ENCODE data around the gene KIAA1614.
A peak's percentile ranks its signal among the peaks of the same experiment; 100 is the strongest.

Gene KIAA1614

DNA sequence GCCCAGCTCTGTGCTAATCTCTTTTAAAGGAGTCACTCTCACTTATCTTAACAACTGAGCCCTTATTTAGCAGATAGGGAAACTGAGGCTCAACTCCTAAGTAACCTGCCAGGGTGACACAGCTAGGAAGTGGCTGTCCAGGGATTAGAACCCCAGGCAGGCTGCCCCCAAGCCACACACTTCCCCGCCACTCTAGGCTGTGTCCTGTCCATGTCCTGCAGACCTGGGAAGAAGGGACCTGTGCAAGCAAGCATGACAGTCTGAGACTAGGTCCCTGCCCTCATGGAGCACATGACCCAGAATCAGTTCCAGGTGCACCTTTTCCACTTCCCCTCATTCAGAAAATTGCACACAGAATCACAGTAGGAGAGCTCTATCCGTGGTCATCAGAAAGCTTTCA is 12.2 kb downstream of the KIAA1614 start:
- Histone ChIP-seq H3K27ac (ENCODE audit: insufficient read depth, low read depth, low read length, poor library complexity, severe bottlenecking) (no peak overlapping the region), H3K27me3 (ENCODE audit: control insufficient read depth, insufficient read depth, low read length, poor library complexity, severe bottlenecking) (no peaks in the 10 kb centered on the region), H3K36me3 (ENCODE audit: control insufficient read depth, insufficient read depth, low read length) (no peaks in the 10 kb centered on the region), H3K4me1 (ENCODE audit: control insufficient read depth, insufficient read depth, low read length) (peaks cover 76% of the 10 kb centered on the region), H3K4me3 (ENCODE audit: insufficient read depth, low read depth, low read length) (no peak overlapping the region), H3K9me3 (ENCODE audit: control insufficient read depth, low read length) (no peaks in the 10 kb centered on the region)
- WGBS, 2 experiments, result 90 to 94% methylated on average over 2 of the region's 2 CpGs

DNA sequence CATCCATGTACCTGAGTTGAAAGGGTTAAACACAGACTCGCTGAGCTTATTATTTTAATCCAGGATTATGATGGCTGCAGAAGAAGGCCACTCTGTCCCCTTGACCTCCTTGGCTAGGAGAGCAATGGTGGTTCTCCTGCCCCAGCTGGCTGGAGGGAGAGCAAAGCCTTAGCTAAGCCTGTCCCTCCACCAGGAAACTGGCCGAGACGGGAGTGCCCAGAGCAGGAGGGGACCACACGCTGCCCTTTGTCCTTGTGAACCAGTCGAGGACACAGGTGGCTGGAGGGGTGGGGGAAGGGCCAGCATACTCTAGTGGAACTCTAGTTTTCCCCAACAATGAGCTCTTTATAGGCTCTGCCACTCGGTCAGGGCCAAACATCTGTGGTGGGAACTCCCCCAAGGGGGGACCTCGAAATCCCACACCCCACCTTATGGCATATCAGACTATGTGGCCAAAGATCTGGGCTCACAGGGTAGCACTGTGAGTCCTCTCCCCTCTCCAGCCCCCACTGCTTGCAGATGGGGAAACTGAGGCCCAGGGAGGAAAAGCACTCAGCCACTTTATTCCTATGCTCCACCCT is 12.9 kb downstream of the KIAA1614 start:
- Histone ChIP-seq H3K4me3 (ENCODE audit: insufficient read depth, low read depth, low read length) (no peak overlapping the region), H3K27me3 (ENCODE audit: control insufficient read depth, insufficient read depth, low read length, poor library complexity, severe bottlenecking) (no peaks in the 10 kb centered on the region), H3K27ac (ENCODE audit: insufficient read depth, low read depth, low read length, poor library complexity, severe bottlenecking) (peak overlapping the region; percentile 84), H3K9me3 (ENCODE audit: control insufficient read depth, low read length) (no peaks in the 10 kb centered on the region), H3K4me1 (ENCODE audit: control insufficient read depth, insufficient read depth, low read length) (peaks cover 72% of the 10 kb centered on the region), H3K36me3 (ENCODE audit: control insufficient read depth, insufficient read depth, low read length) (no peaks in the 10 kb centered on the region)
- WGBS, 2 experiments, result 29 to 30% methylated on average over 7 of the region's 7 CpGs

DNA sequence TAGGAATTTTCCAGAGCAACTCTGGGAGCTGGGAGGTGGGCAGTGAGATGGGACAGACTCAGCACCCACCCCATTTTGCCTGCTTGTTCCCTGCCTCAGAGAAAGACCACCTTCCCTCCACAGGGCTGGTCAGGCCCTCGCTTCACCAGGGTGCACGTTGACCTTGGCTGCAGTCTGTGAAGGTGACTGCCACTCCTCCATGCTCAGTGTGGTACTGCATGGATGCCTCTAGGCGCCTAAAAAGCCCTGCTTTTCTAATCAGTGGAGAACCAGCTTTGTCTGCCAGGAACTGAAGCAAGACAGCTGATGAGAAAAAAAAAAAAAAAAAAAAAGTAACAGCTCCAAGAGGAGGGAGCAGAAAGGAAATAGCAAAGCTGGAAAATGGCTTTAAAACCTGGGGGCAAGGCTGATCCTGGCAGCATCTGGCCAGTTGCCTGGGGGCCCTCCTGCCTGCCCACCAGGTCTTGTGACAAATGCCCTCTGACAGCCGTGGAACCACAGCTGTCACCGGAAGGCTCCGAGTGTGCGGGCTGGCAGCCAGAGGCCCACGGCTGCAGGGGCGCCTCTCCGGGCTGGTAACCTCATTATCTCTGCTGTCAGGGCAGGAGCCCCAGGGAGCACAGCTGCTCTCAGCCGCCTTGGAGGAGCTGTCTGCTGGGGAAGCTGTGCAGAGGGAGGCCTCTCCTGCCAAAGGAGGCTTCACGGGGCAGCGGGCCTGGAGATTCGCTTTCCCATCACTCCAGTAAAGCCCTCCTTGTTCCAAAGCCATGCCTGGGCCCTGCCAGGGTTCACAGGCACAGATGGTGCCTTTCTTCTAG is 13.7 kb downstream of the KIAA1614 start:
- peaks cover 69% of the 10 kb centered on the region for H3K4me1 ChIP-seq (ENCODE audit: control insufficient read depth, insufficient read depth, low read length)
- WGBS, 2 experiments, result 44 to 45% methylated on average over 14 of the region's 14 CpGs
- no peaks in the 10 kb centered on the region for H3K27me3 ChIP-seq (ENCODE audit: control insufficient read depth, insufficient read depth, low read length, poor library complexity, severe bottlenecking)
- peak overlapping the region; percentile 84 for H3K27ac ChIP-seq (ENCODE audit: insufficient read depth, low read depth, low read length, poor library complexity, severe bottlenecking)
- no peak overlapping the region for H3K4me3 ChIP-seq (ENCODE audit: insufficient read depth, low read depth, low read length)
- no peaks in the 10 kb centered on the region for H3K9me3 ChIP-seq (ENCODE audit: control insufficient read depth, low read length)
- H3K36me3 ChIP-seq (ENCODE audit: control insufficient read depth, insufficient read depth, low read length), result no peaks in the 10 kb centered on the region

DNA sequence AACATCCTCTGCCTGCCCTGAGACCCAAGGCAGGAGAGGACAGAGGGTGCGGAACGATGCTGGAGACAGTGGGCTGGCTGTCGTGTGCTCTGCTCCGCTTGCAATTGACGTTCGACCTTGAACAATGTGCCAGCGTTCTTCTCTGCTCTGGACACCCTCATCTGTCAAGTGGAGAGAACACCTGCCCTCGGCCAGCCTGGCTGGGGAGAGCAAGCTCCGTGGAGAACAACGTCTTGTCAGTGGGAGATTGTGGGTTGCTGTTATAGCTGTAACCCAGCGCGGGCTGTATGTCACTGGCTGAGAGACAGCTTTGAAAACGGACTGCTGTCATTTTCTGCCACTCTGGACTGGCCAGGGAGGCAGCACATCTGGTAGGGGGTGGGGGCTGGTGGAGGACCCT is 14.7 kb downstream of the KIAA1614 start:
- peak overlapping the region; percentile 84 for H3K27ac ChIP-seq (ENCODE audit: insufficient read depth, low read depth, low read length, poor library complexity, severe bottlenecking)
- no peaks in the 10 kb centered on the region for H3K27me3 ChIP-seq (ENCODE audit: control insufficient read depth, insufficient read depth, low read length, poor library complexity, severe bottlenecking)
- no peak overlapping the region for H3K4me3 ChIP-seq (ENCODE audit: insufficient read depth, low read depth, low read length)
- WGBS, 2 experiments, result 90 to 91% methylated on average over 13 of the region's 13 CpGs
- no peaks in the 10 kb centered on the region for H3K9me3 ChIP-seq (ENCODE audit: control insufficient read depth, low read length)
- no peaks in the 10 kb centered on the region for H3K36me3 ChIP-seq (ENCODE audit: control insufficient read depth, insufficient read depth, low read length)
- H3K4me1 ChIP-seq (ENCODE audit: control insufficient read depth, insufficient read depth, low read length), result peaks cover 60% of the 10 kb centered on the region

DNA sequence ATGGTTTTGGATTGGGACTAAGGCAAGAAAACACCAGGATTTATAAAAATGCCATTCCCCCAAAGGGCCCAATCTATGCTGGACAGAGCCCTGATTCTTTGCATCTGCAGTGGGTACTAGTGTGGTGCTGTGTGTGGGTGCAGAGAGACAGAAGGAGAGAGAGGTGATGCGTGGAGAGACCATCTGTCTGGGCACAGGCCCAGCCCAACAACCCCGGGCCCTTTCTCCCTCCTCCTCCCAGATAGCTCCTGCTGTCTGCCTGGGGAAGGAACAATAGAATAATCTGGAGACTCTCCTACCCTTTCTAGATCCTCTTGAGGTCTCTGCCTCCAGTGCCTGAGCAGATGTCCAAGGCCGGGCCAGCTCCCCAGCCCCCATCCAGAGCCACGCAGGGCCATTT is 15.1 kb downstream of the KIAA1614 start:
- Histone ChIP-seq H3K36me3 (ENCODE audit: control insufficient read depth, insufficient read depth, low read length) (no peaks in the 10 kb centered on the region), H3K4me3 (ENCODE audit: insufficient read depth, low read depth, low read length) (no peak overlapping the region), H3K27me3 (ENCODE audit: control insufficient read depth, insufficient read depth, low read length, poor library complexity, severe bottlenecking) (no peaks in the 10 kb centered on the region), H3K4me1 (ENCODE audit: control insufficient read depth, insufficient read depth, low read length) (peaks cover 55% of the 10 kb centered on the region), H3K27ac (ENCODE audit: insufficient read depth, low read depth, low read length, poor library complexity, severe bottlenecking) (peak overlapping the region; percentile 54), H3K9me3 (ENCODE audit: control insufficient read depth, low read length) (no peaks in the 10 kb centered on the region)
- 48 to 53% methylated on average over 4 of the region's 4 CpGs for WGBS, 2 experiments

DNA sequence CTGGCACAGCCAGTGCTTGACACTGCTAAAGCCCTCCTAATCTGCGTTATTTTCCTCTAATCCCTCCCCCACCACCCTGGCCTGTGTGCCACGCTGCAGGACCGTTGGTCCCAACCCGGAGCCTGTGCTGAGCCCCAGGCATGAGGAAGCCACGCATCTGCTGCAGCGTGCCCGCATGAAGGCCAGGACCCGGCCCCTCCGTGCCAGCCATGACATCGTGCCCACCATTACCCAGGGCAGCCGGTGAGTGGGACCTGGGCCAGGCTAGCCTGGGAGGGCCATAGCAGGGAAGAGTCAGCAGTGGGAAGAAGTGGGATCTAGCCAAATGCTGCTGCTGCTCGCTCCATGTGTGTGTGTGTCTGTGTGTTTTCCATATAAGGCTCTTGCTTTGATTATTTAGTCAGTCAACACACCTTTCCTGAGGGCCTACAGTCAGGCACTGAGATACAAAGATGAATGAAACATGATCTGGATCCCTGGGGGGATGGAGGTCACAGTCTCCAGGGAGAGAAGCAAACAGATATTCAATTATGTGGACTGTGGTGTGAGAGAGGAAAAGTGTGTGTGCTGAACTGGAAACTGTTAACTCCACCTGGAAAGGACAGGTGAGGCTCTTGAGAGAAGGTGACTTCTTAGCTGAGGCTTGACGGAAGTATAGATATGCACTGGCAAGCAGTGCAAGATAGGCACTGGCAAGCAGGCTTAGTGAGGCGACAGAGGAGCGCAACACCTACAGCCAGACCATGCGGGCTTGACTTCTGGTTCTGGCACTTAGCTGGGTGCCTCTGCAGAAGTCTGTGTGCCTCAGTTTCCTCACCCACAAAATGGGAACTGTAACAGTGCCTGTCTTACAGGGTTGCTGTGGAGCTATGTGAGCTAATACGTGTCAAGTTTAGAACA is 15.9 kb downstream of the KIAA1614 start:
- Histone ChIP-seq H3K4me1 (ENCODE audit: control insufficient read depth, insufficient read depth, low read length) (peaks cover 48% of the 10 kb centered on the region), H3K4me3 (ENCODE audit: insufficient read depth, low read depth, low read length) (no peak overlapping the region), H3K36me3 (ENCODE audit: control insufficient read depth, insufficient read depth, low read length) (no peaks in the 10 kb centered on the region), H3K9me3 (ENCODE audit: control insufficient read depth, low read length) (no peaks in the 10 kb centered on the region), H3K27me3 (ENCODE audit: control insufficient read depth, insufficient read depth, low read length, poor library complexity, severe bottlenecking) (no peaks in the 10 kb centered on the region), H3K27ac (ENCODE audit: insufficient read depth, low read depth, low read length, poor library complexity, severe bottlenecking) (peak overlapping the region; percentile 31)
- 89 to 92% methylated on average over 17 of the region's 17 CpGs for WGBS, 2 experiments

DNA sequence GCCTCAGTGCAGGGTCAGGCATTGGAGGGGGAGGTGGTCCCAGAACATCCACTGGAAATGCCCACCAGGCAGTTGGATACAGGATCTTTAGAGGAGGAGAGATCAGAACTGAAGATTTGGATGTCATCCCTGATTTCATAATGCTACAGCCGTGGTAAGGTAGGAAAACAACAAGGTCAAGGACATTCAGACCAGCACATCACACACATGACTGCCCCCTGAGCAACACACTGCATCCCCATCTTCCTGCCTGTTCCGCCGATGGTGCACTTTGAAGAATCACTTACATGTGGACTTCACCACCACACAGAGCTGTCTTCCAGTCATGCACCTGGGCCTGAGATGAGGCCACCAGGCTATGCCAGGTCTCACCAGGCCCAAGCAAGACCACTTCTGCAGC is 16.7 kb downstream of the KIAA1614 start:
- Histone ChIP-seq H3K4me3 (ENCODE audit: insufficient read depth, low read depth, low read length) (no peak overlapping the region), H3K27ac (ENCODE audit: insufficient read depth, low read depth, low read length, poor library complexity, severe bottlenecking) (no peak overlapping the region), H3K4me1 (ENCODE audit: control insufficient read depth, insufficient read depth, low read length) (peaks cover 40% of the 10 kb centered on the region), H3K36me3 (ENCODE audit: control insufficient read depth, insufficient read depth, low read length) (no peaks in the 10 kb centered on the region), H3K27me3 (ENCODE audit: control insufficient read depth, insufficient read depth, low read length, poor library complexity, severe bottlenecking) (no peaks in the 10 kb centered on the region), H3K9me3 (ENCODE audit: control insufficient read depth, low read length) (no peaks in the 10 kb centered on the region)
- 93 to 99% methylated on average over 3 of the region's 3 CpGs for WGBS, 2 experiments

DNA sequence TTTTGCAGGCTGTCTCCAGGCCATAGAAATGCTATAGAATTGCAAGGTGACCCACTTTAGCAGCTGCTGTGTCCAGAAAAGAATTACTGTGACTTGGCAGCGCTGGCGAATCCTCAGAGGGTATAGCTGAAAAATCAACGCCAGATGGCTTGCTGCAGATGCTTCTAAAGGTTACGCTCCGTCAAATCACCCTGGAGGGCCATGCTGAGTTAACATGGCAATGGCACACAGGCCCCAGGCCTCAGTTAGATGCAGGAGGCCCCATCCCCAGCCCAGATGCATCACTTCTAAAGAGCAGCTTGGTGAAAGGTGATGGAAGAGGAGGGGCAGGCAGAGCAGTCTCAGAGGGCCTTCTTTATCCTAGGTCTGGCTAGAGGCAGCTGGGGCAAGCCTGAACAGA is 18.0 kb downstream of the KIAA1614 start:
- Histone ChIP-seq H3K36me3 (ENCODE audit: control insufficient read depth, insufficient read depth, low read length) (no peaks in the 10 kb centered on the region), H3K9me3 (ENCODE audit: control insufficient read depth, low read length) (no peaks in the 10 kb centered on the region), H3K27ac (ENCODE audit: insufficient read depth, low read depth, low read length, poor library complexity, severe bottlenecking) (no peak overlapping the region), H3K27me3 (ENCODE audit: control insufficient read depth, insufficient read depth, low read length, poor library complexity, severe bottlenecking) (no peaks in the 10 kb centered on the region), H3K4me3 (ENCODE audit: insufficient read depth, low read depth, low read length) (no peak overlapping the region), H3K4me1 (ENCODE audit: control insufficient read depth, insufficient read depth, low read length) (peaks cover 28% of the 10 kb centered on the region)
- WGBS, 2 experiments, result 95 to 97% methylated on average over 5 of the region's 5 CpGs

DNA sequence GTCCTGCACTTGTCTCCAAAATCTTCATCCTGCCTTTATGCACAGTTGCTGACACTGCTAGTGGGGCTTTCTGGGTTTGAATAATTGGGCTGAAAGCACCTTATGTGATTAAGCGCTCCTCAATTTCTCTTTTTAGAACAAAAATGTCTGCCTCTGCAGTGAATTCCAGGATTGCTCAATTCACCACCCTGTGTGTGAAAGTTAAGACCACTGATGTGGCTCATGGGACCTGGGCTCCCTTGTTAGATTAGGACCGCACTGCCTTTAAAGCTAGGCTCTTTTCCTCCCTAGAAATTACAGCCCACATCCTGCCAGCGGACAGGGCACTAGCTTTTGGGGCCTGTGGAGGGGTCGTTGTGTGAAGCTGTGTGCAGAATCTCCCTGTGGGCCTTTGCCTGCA is 18.8 kb downstream of the KIAA1614 start:
- Histone ChIP-seq H3K9me3 (ENCODE audit: control insufficient read depth, low read length) (no peaks in the 10 kb centered on the region), H3K27me3 (ENCODE audit: control insufficient read depth, insufficient read depth, low read length, poor library complexity, severe bottlenecking) (no peaks in the 10 kb centered on the region), H3K36me3 (ENCODE audit: control insufficient read depth, insufficient read depth, low read length) (no peaks in the 10 kb centered on the region), H3K4me1 (ENCODE audit: control insufficient read depth, insufficient read depth, low read length) (peaks cover 27% of the 10 kb centered on the region), H3K27ac (ENCODE audit: insufficient read depth, low read depth, low read length, poor library complexity, severe bottlenecking) (no peak overlapping the region), H3K4me3 (ENCODE audit: insufficient read depth, low read depth, low read length) (no peak overlapping the region)
- 89 to 94% methylated on average over 4 of the region's 4 CpGs for WGBS, 2 experiments

DNA sequence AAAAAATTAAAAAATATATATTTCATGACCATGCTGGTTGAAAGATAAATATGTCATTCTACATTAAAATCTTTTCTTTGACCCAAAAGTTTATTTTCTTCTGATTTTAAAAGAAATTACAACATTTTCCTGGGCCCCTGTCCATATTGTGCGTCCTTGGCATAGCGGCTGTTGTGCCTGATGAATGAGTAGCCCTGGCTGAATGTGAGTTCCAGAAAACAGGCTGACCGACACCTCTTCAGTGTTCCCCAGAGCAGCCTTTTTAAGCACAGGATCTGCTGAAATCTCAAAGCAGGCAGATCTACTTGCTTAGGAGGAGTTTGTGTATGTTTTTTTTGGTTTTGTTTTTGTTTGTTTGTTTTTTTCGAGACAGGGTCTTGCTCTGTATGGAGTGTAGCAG is 19.7 kb downstream of the KIAA1614 start:
- WGBS, 2 experiments, result 94 to 96% methylated on average over 3 to 4 of the region's 4 CpGs
- Histone ChIP-seq H3K27ac (ENCODE audit: insufficient read depth, low read depth, low read length, poor library complexity, severe bottlenecking) (no peak overlapping the region), H3K4me1 (ENCODE audit: control insufficient read depth, insufficient read depth, low read length) (peaks cover 19% of the 10 kb centered on the region), H3K4me3 (ENCODE audit: insufficient read depth, low read depth, low read length) (no peak overlapping the region), H3K36me3 (ENCODE audit: control insufficient read depth, insufficient read depth, low read length) (no peaks in the 10 kb centered on the region), H3K27me3 (ENCODE audit: control insufficient read depth, insufficient read depth, low read length, poor library complexity, severe bottlenecking) (no peaks in the 10 kb centered on the region), H3K9me3 (ENCODE audit: control insufficient read depth, low read length) (no peaks in the 10 kb centered on the region)

Measured in ectodermal cell (in vitro differentiated cells).